ENCODE results near the gene DBNL.

DBNL gene

DNA sequence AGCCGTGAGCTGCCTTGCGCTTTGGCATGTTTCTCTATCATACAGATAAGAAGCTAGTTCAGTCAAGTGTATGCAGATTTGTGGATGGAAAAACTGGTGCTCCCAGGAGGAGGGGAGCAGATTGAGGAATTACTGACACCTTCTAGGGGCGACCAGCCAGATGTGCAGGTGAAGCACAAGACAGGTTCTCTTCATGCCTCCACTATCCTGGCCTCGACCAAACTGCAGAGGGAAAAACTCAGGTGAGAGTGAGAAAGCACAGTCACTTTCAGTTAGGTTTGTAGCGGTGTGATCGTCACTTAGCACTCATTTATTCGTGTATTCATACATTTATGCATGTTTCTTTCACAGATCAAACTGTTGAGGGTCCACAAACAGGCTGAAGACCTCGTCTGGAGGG is 600 bp upstream of the DBNL start:
- Histone ChIP-seq H3K27me3 (replicated peaks) (no peaks in the 10 kb centered on the region), H3K27ac (no peak overlapping the region), H3K36me3 (replicated peaks) (peaks cover 5% of the 10 kb centered on the region), H3K4me3 (ENCODE audit: low read depth, low read length) (peak overlapping the region; percentile 92)
- in situ Hi-C loops (cut with HindIII; ENCODE audit: low pct_ligation_motif_present, low sequenced_read_pairs) = no loop called here
- TF ChIP-seq, protein P1, sequence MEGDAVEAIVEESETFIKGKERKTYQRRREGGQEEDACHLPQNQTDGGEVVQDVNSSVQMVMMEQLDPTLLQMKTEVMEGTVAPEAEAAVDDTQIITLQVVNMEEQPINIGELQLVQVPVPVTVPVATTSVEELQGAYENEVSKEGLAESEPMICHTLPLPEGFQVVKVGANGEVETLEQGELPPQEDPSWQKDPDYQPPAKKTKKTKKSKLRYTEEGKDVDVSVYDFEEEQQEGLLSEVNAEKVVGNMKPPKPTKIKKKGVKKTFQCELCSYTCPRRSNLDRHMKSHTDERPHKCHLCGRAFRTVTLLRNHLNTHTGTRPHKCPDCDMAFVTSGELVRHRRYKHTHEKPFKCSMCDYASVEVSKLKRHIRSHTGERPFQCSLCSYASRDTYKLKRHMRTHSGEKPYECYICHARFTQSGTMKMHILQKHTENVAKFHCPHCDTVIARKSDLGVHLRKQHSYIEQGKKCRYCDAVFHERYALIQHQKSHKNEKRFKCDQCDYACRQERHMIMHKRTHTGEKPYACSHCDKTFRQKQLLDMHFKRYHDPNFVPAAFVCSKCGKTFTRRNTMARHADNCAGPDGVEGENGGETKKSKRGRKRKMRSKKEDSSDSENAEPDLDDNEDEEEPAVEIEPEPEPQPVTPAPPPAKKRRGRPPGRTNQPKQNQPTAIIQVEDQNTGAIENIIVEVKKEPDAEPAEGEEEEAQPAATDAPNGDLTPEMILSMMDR (IDR thresholded peaks at IDR 0.05; ENCODE audit: low read depth, low read length, missing control alignments) = no peak
- DNase-seq = no peak

DNA sequence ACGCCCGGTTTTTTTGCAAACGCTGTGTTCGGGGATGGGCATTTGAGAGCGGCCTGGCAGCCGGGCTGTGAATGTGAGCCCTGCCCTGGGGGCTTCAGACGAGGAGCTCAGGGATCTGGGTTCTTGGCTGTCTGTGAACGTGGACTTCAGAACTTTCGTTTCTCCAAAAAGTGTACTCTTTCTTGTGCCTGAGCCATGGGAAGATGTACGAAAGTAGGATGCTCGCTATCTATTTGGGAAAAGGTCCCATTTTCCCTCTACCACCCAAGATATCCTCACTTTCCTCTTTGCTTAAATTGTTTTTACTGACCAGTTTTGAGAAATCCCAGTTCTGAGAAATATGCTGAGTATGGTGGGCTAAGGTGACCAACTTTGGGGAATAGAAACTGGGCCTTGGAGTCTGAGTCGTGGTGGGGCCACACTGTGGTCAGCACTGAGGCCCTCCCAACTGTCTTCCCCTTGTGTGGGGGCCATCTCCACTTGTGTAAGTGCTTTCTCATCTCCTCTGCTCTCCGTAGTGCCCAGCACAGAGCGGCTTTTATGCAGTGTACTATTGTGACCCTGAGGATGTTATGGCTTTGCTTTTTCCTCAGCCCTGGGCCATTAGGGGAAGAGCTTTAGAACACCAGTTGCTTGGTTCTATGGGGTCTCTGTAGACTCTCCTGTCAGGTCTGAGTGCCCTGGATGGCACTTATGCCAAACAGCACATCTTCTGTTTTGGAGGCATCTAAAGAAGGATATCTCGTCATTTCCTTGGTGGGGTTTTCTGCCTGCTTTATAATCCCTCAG is 918 bp downstream of the DBNL start:
- in situ Hi-C loops (cut with HindIII; ENCODE audit: low pct_ligation_motif_present, low sequenced_read_pairs) = no loop called here
- Histone ChIP-seq H3K27ac (peak overlapping the region; percentile 4), H3K4me3 (ENCODE audit: low read depth, low read length) (peak overlapping the region; percentile 92), H3K27me3 (replicated peaks) (no peaks in the 10 kb centered on the region), H3K36me3 (replicated peaks) (peaks cover 13% of the 10 kb centered on the region)
- DNase-seq = no peak
- TF ChIP-seq, protein P1 (IDR thresholded peaks at IDR 0.05; ENCODE audit: low read depth, low read length, missing control alignments) = no peak

DNA sequence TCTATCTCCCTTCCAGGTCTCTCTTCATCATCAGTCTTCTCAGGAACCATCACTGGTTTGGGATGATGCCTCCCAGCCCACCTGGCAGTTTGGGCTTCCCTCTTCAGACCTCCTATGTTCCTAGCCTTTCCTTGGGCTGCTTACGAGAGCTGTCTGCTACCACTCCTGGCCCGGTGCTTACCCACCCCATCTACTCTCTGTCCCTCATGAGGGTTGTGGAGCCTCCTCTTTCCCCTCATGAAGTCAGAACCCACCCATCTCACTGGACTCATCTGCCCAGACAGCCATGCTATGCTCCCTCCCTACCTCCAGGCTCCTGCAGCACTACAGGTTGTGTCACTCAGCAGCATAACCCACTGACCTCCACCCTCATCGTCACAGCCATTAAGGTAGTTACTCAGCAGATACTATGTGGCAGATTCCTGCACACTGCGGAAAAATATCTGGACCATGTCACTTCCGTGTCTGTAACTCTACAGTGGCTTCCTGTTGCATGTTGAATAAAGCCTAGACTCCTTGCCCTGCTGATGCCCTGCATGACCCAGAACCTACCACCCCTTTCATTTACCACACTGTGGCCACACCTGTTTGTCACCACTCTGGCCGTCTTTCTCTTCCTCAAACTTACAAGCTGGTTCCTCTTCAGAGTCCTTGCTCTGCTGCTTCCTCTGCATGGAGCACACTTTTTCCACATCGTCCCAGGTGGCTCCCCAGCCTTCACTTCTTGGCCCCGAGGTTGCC is 2.0 kb downstream of the DBNL start:
- no peak overlapping the region for H3K27ac ChIP-seq
- peaks cover 18% of the 10 kb centered on the region for H3K36me3 ChIP-seq (replicated peaks)

DNA sequence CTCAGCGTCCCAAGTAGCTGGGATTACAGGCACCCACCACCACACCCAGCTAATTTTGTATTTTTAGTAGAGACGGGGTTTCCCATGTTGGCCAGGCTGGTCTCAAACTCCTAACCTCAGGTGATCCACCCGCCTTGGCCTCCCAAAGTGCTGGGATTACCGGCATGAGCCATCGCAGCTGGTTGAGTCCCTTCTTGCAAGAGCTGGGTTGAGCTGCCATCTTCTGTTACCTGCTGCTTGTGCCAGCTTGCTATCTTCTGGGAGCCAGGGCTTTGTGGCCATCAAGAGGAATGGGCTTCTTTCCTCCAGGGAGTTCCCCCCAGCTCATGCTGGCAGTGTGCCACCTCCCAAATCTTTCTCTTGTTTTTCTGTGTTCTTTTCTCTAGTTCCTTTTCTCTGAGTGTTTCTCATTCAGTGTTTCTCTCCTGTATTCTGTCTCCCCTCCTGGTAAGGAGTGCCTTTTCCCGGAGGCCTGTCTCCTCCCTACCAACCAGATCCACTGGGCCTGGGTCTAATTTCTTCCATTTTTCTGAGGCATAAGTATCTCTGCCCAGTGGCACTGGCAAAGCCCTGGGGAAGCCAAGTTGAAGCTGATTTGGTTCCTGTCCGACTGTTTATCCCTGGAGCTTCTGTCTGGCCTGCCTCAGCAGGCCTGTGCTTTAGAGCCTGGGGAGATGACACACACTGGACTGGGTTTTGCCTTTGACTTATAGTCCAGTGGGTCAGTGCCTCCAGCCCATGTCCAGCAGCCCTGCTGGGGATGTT is 3.7 kb downstream of the DBNL start:
- Histone ChIP-seq H3K4me3 (ENCODE audit: low read depth, low read length) (no peak overlapping the region), H3K36me3 (replicated peaks) (peaks cover 32% of the 10 kb centered on the region), H3K27ac (no peak overlapping the region), H3K27me3 (replicated peaks) (no peaks in the 10 kb centered on the region)
- DNase-seq = no peak
- in situ Hi-C loops (cut with HindIII; ENCODE audit: low pct_ligation_motif_present, low sequenced_read_pairs) = no loop called here
- TF ChIP-seq, protein P1 (IDR thresholded peaks at IDR 0.05; ENCODE audit: low read depth, low read length, missing control alignments) = no peak

More for the DNA sequence above, 2.0 kb downstream of the DBNL start:
- TF ChIP-seq, protein P1 (IDR thresholded peaks at IDR 0.05; ENCODE audit: low read depth, low read length, missing control alignments) = no peak
- DNase-seq = no peak
- in situ Hi-C loops (cut with HindIII; ENCODE audit: low pct_ligation_motif_present, low sequenced_read_pairs) = no loop called here
- H3K4me3 ChIP-seq (ENCODE audit: low read depth, low read length) = no peak overlapping the region
- no peaks in the 10 kb centered on the region for H3K27me3 ChIP-seq (replicated peaks)

DNA sequence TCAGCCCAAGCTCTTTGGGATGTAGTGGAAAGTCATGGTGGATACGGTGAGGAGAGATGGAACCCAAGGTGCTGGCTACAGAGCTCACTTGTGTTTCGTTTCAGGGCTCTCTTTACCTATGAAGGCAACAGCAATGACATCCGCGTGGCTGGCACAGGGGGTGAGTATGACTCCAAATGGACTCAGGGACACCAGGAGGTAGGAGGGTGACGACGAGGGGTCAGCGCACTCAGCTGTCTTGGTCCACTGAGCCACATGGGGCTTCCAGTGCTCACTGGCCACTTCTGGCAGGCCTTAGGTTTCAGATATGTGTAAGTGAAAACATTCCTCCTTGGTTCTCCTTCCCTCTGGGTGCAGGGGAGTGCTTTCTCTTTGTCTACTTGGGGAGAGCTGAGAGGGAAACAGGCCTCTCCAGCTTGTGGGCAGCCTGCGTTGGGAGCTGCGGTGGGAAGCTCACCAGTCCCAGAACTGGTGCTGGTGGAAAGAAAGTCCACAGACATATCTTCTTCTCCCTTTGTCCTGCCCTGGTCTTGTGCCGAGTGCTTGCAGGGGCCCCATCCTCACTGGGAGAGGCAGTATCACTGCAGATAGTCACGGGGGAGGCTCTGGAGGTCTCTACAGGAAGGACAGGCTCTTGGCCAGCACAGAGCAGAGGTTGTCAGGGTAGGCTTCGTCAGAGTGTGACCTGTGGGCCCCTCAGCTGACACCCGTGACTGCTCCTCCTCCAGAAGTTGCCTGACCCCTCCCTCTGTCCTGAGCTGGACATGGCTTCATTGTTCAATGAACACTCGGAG is 5.8 kb downstream of the DBNL start:
- H3K27ac ChIP-seq = no peak overlapping the region
- TF ChIP-seq, protein P1 (IDR thresholded peaks at IDR 0.05; ENCODE audit: low read depth, low read length, missing control alignments) = no peak
- no peak overlapping the region for H3K4me3 ChIP-seq (ENCODE audit: low read depth, low read length)
- DNase-seq = no peak
- no peaks in the 10 kb centered on the region for H3K27me3 ChIP-seq (replicated peaks)
- H3K36me3 ChIP-seq (replicated peaks) = peaks cover 41% of the 10 kb centered on the region
- in situ Hi-C loops (cut with HindIII; ENCODE audit: low pct_ligation_motif_present, low sequenced_read_pairs) = no loop called here

All from brain microvascular endothelial cell (primary cell).